GM21717 (cell line): ENCODE data around the gene KIF22.

Source experiments
- ATAC-seq: cut with Tn5 transposase; IDR thresholded peaks from one replicate; pipeline ENCODE4 v1.9.1; 2021; ENCODE audit warnings: mild to moderate bottlenecking, moderate library complexity; ENCODE audit not compliant: unreplicated experiment

Gene KIF22

DNA sequence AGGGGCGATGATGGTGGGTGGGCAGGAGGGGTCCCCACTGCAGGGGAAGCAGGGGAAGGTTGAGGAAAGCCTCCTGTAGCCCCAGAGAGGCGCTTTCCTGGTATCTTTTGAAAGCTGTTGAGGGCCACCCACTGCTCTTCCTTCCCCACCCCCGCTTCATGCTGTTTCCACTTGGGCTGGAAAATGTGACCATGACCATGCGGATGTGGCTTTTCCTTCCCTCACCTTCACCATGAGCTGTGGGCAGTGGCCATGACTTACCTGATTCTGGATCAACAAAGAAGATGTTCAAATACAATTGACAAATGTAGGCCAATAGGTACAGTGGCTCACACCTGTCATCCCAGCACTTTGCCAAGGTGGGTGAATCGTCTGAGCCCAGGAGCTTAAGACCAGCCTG lies 43.5 kb downstream of the KIF22 start:
- ATAC-seq = no peak

DNA sequence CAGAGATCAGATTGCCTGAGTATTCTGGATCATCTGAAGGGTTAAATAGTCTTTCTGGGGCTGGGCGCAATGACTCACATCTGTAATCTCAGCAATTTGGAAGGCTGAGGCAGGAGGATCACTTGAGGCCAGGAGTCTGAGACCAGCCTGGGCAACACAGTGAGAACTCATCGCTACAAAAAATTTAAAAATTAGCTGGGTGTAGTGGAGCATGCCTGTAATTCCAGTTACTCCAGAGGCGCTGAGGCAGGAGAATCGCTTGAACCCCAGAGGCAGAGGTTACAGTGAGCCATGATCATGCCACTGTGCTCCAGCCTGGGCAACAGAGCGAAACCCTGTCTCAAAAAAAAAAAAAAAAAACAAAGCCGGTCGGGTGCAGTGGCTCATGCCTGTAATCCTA lies 45.4 kb downstream of the KIF22 start:
- ATAC-seq = no peak

- ATAC-seq = no peak
These were observed 46.1 kb downstream of the KIF22 start for GRCh38 chr16:29836623-29837022.

DNA sequence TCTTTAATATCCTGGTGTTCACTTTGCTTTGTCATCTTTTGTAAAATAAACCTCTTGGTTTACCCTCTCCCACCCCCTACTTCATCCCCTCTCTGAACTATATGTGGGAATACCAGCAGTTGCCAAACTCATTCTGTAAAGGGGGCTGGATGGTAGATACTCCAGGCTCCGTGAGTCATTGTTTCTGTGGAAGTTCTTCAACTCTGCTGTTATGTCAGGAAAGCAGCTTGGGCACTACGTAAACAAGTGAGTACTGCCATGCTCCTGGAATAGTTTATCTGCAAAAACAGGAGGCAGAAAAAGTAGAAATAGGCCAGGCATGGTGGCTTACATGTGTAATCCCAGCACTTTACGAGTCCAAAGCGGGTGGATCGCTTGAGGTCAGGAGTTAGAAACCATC lies 47.3 kb downstream of the KIF22 start:
- ATAC-seq = no peak

DNA sequence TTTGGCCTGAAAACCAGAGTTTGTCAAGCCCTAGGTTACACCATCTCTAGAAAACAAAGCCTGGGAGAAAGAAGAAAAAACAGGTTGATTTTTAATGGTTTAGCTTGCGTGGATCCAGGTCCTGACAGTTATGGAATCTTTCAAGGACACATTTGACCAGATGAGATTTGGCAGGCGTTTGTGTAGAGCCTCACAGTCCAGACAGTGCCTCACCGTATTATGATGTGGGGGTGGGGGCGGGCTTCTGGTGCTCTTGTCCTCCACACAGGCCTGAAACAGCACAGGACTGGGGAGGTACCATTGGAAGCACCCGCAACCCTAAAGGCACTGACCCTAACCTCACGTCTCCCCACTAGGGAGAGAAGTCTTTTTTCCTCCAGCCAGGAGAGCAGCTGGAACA lies 49.3 kb downstream of the KIF22 start:
- ATAC-seq = no peak

- ATAC-seq = no peak
These were observed 49.7 kb downstream of the KIF22 start for GRCh38 chr16:29840240-29840639.

GRCh38 chr16:29841631-29842030 lies 51.1 kb downstream of the KIF22 start:
- no peak for ATAC-seq

GRCh38 chr16:29842732-29843346 lies 52.3 kb downstream of the KIF22 start:
- no peak for ATAC-seq

GRCh38 chr16:29843931-29844330 lies 53.4 kb downstream of the KIF22 start:
- no peak for ATAC-seq

DNA sequence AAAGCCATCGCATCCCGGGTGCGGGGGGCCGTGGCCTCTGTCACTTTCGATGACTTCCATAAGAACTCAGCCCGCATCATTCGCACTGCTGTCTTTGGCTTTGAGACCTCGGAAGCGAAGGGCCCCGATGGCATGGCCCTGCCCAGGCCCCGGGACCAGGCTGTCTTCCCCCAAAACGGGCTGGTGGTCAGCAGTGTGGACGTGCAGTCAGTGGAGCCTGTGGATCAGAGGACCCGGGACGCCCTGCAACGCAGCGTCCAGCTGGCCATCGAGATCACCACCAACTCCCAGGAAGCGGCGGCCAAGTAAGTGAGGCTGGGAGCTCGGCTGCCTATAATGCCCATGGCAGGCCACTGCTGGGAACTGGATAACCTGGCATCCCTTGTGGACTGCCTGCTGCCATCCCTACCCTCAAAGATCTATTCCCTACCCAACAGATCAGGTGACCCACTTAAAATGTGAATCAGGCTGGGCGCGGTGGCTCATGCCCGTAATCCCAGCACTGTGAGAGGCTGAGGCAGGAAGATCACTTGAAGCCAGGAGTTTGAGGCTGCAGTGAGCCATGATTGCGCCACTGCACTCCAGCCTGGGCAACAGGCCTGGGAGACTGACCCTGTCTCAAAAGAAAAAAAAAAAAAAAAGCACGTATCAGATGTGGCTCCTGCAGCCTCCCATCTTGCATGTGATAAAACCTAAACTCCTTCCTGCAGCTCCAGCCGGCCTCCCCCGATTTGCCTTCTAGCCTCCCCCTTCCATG lies 54.2 kb downstream of the KIF22 start:
- ATAC-seq = no peak

DNA sequence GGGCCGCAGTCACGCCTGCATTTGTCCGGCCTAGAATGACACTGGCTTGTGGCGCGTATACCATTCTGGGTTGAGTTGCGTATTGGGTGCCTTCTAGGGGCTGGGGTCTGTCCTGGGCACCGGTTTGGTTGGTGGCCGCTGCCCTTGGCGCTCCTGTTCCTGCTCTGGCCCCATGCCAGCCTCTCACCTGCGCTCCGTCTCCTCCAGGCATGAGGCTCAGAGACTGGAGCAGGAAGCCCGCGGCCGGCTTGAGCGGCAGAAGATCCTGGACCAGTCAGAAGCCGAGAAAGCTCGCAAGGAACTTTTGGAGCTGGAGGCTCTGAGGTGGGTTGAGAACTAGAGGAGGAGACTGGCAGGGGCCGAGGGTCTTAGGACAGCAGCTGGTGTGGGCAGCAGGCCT lies 55.1 kb downstream of the KIF22 start:
- no peak for ATAC-seq

- ATAC-seq = no peak
These were observed 58.1 kb downstream of the KIF22 start for GRCh38 chr16:29848420-29849297.

GRCh38 chr16:29849505-29849904 lies 59.0 kb downstream of the KIF22 start:
- ATAC-seq = no peak

GRCh38 chr16:29850998-29851397 lies 60.4 kb downstream of the KIF22 start:
- no peak for ATAC-seq

DNA sequence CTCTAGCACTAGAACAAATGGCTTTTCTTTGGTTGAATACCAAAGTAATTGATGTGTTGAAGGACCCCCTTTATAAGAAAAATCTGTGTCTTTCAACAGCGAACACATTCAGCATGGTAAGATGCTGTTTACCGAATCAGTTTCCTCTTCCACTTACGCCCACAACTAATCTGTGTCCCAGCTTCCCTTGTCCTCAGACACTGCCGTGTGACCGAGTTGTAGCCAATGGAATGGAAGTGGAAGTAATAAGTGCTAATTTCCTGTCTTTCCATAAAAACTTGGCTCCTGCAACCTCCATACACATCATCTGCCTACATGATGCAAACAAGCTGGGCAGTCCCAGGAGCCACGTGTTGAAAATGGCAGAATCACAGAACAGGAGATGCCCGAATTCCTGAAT lies 62.1 kb downstream of the KIF22 start:
- no peak for ATAC-seq

GRCh38 chr16:29854520-29855100 lies 64.1 kb downstream of the KIF22 start:
- ATAC-seq = no peak
